Activated naive CD4-positive, alpha-beta T cell (primary cell): ENCODE data around the gene MAPT.
"Not testable (repeated sequence)": the region's sequence is repeated elsewhere in the genome, so short reads cannot be mapped to it uniquely, and the experiment has no call there.

Source experiments
- DNase-seq, 4 experiments: peaks; one replicate each; lab custom pipeline; 2025; lab: John Stamatoyannopoulos, UW

MAPT gene

DNA sequence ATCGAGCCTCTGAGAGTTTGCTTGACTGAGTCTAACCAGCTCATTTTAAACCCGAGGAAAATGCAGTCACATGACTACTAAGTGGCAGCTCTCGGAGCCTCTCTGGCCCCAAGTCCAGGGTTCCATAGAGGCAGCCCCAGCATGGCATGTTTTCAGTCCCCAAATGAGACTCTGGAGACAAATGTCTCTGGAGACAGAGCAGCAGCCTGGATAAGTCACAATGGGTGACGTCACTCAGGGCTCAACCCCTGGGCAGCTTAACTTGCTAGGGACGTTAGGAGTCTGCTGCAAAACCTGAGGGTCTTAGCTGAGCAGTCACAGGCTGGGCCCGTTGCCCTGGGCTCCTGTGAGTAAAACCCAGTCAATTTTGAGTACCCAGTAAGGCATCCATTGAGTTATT, 97.8 kb downstream of the MAPT start:
- no peak for DNase-seq

DNA sequence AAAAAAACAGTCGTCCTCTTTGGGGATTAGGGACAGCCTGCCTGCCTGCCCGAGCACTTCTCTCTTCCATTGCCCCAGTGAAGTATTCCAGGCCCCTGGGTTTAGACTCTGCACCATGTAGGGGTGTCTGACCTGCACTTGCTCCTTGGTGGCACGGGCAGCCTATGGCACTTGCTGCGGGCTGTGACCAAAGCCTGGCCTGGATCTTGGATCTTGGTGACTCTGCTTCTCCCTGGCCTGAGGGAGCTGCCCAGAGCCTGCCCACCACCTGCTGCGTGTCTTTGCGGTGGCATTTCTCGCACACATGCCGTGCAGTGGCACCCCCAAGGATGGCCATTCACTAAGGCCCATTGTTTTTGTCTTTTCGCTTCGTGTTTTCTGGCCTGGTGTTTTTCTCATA, 98.5 kb downstream of the MAPT start:
- no peak for DNase-seq

DNA sequence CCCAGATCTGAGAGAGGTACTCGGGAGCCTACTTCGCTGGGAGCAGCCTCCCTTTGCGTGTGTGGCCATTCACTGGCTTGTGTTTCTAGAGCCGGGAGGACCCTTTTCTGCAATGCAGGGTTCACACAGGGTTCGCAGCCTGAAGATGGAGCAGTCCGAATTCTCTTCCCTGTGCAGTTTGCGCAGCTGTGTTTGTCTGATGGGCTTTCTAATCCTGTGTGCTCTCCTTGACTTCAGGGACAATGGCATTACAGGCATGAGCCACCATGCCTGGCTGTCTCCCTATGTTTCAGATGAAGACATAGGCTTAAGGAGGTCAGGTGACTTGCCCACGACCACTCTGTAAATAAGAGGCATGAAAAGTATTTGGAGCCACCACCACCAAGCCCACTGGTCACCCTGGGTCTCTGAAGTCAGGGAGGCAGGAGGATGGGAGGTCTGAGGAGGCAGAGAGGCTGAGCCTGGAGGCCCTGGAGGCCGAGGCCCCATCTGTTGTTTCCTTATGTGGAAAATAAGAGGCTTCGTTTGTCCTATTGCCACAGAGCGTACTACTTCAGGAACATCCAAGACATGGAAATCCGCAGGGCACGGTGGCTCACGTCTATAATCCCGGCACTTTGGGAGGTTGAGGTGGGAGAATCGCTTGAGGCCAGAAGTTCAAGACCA, 99.7 kb downstream of the MAPT start:
- DNase-seq = no peak

DNA sequence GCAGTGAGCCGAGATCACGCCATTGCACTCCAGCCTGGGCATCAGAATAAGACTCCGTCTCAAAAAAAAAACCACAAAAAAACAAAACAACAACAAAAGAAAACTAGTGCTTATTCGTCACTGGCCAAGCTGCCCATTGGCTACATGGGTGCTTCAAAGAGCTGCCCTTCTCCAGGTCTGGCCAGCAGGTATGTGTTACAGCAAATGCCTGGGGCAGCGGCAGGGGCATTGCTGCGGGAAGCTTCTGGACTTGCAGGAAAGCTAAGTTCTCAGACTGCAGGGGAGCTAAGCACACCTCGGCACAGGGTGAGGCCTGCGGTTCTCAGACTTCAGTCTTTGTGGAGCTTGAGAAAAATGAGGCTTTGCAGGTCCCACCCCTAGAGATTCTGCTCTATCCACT, 100.6 kb downstream of the MAPT start:
- DNase-seq = no peak

DNA sequence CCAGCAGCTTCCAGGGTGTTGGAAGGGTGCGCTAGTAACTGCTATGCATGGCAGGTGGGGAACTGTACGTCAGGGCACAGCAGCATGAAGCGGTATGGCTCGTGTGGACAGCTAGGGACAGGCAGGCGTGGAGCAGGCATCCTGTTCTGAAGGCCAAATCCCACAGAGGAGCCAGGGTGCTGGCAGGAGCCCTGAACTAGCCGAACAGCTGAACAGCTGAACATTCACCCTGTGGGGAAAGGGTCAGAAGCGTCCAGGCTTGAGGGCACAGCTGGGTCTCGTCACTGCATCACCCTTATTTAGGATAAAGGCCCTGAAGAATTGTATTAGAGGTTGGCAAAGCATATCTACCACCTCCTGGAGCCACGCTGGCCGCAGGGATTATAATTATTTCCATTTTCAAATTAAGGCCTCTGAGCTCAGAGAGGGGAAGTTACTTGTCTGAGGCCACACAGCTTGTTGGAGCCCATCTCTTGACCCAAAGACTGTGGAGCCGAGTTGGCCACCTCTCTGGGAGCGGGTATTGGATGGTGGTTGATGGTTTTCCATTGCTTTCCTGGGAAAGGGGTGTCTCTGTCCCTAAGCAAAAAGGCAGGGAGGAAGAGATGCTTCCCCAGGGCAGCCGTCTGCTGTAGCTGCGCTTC, 101.4 kb downstream of the MAPT start:
- no peak for DNase-seq

DNA sequence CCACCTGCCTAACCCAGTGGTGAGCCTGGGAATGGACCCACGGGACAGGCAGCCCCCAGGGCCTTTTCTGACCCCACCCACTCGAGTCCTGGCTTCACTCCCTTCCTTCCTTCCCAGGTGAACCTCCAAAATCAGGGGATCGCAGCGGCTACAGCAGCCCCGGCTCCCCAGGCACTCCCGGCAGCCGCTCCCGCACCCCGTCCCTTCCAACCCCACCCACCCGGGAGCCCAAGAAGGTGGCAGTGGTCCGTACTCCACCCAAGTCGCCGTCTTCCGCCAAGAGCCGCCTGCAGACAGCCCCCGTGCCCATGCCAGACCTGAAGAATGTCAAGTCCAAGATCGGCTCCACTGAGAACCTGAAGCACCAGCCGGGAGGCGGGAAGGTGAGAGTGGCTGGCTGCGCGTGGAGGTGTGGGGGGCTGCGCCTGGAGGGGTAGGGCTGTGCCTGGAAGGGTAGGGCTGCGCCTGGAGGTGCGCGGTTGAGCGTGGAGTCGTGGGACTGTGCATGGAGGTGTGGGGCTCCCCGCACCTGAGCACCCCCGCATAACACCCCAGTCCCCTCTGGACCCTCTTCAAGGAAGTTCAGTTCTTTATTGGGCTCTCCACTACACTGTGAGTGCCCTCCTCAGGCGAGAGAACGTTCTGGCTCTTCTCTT, 102.1 kb downstream of the MAPT start:
- DNase-seq = no peak

DNA sequence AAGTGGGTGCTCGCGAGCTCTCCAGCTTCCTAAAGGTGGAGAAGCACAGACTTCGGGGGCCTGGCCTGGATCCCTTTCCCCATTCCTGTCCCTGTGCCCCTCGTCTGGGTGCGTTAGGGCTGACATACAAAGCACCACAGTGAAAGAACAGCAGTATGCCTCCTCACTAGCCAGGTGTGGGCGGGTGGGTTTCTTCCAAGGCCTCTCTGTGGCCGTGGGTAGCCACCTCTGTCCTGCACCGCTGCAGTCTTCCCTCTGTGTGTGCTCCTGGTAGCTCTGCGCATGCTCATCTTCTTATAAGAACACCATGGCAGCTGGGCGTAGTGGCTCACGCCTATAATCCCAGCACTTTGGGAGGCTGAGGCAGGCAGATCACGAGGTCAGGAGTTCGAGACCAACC, 102.8 kb downstream of the MAPT start:
- DNase-seq = no peak

DNA sequence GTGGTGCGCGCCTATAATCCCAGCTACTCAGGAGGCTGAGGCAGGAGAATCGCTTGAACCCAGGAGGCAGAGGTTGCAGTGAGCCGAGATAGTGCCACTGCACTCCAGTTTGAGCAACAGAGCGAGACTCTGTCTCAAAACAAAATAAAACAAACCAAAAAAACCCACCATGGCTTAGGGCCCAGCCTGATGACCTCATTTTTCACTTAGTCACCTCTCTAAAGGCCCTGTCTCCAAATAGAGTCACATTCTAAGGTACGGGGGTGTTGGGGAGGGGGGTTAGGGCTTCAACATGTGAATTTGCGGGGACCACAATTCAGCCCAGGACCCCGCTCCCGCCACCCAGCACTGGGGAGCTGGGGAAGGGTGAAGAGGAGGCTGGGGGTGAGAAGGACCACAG, 103.3 kb downstream of the MAPT start:
- DNase-seq = no peak

DNA sequence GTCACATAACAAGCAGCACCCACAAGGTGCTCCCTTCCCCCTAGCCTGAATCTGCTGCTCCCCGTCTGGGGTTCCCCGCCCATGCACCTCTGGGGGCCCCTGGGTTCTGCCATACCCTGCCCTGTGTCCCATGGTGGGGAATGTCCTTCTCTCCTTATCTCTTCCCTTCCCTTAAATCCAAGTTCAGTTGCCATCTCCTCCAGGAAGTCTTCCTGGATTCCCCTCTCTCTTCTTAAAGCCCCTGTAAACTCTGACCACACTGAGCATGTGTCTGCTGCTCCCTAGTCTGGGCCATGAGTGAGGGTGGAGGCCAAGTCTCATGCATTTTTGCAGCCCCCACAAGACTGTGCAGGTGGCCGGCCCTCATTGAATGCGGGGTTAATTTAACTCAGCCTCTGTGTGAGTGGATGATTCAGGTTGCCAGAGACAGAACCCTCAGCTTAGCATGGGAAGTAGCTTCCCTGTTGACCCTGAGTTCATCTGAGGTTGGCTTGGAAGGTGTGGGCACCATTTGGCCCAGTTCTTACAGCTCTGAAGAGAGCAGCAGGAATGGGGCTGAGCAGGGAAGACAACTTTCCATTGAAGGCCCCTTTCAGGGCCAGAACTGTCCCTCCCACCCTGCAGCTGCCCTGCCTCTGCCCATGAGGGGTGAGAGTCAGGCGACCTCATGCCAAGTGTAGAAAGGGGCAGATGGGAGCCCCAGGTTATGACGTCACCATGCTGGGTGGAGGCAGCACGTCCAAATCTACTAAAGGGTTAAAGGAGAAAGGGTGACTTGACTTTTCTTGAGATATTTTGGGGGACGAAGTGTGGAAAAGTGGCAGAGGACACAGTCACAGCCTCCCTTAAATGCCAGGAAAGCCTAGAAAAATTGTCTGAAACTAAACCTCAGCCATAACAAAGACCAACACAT, 104.9 kb downstream of the MAPT start, which contains the start of gene STH:
Gene STH (plus strand): TSS at position 264 of the 913 bp plus-strand sequence. CDS start 30 bp downstream, at position 294.
- DNase-seq = no peak

DNA sequence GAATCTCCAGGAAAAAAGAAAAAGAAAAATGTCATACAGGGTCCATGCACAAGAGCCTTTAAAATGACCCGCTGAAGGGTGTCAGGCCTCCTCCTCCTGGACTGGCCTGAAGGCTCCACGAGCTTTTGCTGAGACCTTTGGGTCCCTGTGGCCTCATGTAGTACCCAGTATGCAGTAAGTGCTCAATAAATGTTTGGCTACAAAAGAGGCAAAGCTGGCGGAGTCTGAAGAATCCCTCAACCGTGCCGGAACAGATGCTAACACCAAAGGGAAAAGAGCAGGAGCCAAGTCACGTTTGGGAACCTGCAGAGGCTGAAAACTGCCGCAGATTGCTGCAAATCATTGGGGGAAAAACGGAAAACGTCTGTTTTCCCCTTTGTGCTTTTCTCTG, 105.5 kb downstream of the MAPT start:
- DNase-seq = no peak

DNA sequence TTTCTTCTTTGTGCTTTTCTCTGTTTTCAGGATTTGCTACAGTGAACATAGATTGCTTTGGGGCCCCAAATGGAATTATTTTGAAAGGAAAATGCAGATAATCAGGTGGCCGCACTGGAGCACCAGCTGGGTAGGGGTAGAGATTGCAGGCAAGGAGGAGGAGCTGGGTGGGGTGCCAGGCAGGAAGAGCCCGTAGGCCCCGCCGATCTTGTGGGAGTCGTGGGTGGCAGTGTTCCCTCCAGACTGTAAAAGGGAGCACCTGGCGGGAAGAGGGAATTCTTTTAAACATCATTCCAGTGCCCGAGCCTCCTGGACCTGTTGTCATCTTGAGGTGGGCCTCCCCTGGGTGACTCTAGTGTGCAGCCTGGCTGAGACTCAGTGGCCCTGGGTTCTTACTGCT, 105.9 kb downstream of the MAPT start:
- no peak for DNase-seq

DNA sequence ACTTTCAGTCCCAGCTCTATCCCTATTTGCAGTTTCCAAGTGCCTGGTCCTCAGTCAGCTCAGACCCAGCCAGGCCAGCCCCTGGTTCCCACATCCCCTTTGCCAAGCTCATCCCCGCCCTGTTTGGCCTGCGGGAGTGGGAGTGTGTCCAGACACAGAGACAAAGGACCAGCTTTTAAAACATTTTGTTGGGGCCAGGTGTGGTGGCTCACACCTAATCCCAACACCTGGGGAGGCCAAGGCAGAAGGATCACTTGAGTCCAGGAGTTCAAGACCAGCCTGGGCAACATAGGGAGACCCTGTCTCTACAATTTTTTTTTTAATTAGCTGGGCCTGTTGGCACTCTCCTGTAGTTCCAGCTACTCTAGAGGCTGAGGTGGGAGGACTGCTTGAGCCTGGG, 106.4 kb downstream of the MAPT start:
- DNase-seq = no peak

DNA sequence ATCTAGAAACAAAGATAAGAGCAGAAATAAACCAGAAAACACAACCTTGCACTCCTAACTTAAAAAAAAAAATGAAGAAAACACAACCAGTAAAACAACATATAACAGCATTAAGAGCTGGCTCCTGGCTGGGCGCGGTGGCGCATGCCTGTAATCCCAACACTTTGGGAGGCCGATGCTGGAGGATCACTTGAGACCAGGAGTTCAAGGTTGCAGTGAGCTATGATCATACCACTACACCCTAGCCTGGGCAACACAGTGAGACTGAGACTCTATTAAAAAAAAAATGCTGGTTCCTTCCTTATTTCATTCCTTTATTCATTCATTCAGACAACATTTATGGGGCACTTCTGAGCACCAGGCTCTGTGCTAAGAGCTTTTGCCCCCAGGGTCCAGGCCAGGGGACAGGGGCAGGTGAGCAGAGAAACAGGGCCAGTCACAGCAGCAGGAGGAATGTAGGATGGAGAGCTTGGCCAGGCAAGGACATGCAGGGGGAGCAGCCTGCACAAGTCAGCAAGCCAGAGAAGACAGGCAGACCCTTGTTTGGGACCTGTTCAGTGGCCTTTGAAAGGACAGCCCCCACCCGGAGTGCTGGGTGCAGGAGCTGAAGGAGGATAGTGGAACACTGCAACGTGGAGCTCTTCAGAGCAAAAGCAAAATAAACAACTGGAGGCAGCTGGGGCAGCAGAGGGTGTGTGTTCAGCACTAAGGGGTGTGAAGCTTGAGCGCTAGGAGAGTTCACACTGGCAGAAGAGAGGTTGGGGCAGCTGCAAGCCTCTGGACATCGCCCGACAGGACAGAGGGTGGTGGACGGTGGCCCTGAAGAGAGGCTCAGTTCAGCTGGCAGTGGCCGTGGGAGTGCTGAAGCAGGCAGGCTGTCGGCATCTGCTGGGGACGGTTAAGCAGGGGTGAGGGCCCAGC, 107.3 kb downstream of the MAPT start:
- no peak for DNase-seq

DNA sequence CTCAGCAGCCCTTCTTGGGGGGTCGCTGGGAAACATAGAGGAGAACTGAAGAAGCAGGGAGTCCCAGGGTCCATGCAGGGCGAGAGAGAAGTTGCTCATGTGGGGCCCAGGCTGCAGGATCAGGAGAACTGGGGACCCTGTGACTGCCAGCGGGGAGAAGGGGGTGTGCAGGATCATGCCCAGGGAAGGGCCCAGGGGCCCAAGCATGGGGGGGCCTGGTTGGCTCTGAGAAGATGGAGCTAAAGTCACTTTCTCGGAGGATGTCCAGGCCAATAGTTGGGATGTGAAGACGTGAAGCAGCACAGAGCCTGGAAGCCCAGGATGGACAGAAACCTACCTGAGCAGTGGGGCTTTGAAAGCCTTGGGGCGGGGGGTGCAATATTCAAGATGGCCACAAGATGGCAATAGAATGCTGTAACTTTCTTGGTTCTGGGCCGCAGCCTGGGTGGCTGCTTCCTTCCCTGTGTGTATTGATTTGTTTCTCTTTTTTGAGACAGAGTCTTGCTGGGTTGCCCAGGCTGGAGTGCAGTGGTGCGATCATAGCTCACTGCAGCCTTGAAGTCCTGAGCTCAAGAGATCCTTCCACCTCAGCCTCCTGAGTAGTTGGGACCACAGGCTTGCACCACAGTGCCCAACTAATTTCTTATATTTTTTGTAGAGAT, 108.1 kb downstream of the MAPT start:
- DNase-seq = peak; percentile 40 to 61 (median 56)

DNA sequence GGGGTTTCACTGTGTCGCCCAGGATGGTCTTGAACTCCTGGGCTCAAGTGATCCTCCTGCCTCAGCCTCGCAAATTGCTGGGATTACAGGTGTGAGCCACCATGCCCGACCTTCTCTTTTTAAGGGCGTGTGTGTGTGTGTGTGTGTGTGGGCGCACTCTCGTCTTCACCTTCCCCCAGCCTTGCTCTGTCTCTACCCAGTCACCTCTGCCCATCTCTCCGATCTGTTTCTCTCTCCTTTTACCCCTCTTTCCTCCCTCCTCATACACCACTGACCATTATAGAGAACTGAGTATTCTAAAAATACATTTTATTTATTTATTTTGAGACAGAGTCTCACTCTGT, 108.6 kb downstream of the MAPT start:
- no peak for DNase-seq

DNA sequence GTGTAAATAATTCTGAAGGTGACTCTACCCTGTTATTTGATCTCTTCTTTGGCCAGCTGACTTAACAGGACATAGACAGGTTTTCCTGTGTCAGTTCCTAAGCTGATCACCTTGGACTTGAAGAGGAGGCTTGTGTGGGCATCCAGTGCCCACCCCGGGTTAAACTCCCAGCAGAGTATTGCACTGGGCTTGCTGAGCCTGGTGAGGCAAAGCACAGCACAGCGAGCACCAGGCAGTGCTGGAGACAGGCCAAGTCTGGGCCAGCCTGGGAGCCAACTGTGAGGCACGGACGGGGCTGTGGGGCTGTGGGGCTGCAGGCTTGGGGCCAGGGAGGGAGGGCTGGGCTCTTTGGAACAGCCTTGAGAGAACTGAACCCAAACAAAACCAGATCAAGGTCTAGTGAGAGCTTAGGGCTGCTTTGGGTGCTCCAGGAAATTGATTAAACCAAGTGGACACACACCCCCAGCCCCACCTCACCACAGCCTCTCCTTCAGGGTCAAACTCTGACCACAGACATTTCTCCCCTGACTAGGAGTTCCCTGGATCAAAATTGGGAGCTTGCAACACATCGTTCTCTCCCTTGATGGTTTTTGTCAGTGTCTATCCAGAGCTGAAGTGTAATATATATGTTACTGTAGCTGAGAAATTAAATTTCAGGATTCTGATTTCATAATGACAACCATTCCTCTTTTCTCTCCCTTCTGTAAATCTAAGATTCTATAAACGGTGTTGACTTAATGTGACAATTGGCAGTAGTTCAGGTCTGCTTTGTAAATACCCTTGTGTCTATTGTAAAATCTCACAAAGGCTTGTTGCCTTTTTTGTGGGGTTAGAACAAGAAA, 109.8 kb downstream of the MAPT start:
- DNase-seq = no peak

DNA sequence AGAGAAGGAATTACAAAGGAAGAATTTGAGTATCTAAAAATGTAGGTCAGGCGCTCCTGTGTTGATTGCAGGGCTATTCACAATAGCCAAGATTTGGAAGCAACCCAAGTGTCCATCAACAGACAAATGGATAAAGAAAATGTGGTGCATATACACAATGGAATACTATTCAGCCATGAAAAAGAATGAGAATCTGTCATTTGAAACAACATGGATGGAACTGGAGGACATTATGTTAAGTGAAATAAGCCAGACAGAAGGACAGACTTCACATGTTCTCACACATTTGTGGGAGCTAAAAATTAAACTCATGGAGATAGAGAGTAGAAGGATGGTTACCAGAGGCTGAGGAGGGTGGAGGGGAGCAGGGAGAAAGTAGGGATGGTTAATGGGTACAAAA, 111.7 kb downstream of the MAPT start:
- not testable (repeated sequence) for DNase-seq

DNA sequence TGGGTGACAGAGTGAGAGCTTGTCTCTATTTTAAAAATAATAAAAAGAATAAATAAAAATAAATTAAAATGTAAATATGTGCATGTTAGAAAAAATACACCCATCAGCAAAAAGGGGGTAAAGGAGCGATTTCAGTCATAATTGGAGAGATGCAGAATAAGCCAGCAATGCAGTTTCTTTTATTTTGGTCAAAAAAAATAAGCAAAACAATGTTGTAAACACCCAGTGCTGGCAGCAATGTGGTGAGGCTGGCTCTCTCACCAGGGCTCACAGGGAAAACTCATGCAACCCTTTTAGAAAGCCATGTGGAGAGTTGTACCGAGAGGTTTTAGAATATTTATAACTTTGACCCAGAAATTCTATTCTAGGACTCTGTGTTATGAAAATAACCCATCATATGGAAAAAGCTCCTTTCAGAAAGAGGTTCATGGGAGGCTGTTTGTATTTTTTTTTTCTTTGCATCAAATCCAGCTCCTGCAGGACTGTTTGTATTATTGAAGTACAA, 113.2 kb downstream of the MAPT start:
- no peak for DNase-seq

DNA sequence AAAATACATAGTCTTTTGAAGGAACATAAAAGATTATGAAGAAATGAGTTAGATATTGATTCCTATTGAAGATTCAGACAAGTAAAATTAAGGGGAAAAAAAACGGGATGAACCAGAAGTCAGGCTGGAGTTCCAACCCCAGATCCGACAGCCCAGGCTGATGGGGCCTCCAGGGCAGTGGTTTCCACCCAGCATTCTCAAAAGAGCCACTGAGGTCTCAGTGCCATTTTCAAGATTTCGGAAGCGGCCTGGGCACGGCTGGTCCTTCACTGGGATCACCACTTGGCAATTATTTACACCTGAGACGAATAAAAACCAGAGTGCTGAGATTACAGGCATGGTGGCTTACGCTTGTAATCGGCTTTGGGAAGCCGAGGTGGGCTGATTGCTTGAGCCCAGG, 114.2 kb downstream of the MAPT start:
- DNase-seq = no peak
